Activated T-helper 9 cell treated with anti-CD3 and anti-CD28 coated beads, Interleukin-2, amount 50 U/mL, for 16 hours (primary cell): ENCODE results near the gene THBS2.
"Not testable (repeated sequence)": the region's sequence is repeated elsewhere in the genome, so short reads cannot be mapped to it uniquely, and the experiment has no call there.

Experiments used
- DNase-seq: peaks from one replicate; pipeline ENCODE4 v3.0.0-alpha.2; 2020; ENCODE audit warnings: low read depth

THBS2 gene

DNA sequence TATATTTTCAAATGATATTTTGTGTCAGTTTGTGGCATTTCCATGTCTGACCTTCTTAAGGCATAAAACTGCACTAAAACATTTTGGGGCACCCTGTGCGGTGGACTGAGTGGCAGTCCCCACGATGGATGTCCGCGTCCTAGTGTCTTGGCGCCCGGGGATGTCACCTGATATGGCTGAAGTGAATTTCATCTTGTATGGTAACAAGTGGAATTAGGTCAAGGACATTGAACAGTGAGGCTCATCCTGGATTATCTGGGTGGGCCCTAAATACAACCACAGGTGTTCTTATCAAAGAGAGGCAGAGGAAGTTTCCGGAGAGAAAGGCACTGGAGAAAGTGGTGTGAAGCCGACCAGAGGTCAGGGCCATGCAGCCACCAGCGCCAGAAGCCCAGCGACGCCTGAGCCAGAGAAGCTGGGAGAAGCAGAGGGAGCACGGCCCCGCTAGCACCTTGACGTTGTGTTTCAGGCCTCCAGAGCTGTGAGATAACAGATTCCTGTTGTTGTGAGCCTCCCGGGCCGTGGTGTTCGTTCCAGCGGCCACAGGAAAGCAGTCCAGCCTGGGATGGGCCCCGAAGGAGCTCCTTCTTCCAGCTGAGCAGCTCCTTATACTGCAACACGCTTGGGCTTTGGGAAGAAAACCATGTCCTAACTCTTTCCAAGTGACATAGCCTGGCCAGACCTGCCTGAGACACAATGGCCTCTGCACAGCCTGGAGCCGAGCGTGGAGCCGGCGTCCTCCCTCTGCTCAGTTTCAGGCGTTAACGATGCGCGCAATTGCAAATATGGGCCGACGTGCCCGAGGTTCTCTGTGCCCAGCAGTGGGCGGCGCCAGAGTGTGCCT lies 22.5 kb downstream of the THBS2 start:
- DNase-seq, result no peak

DNA sequence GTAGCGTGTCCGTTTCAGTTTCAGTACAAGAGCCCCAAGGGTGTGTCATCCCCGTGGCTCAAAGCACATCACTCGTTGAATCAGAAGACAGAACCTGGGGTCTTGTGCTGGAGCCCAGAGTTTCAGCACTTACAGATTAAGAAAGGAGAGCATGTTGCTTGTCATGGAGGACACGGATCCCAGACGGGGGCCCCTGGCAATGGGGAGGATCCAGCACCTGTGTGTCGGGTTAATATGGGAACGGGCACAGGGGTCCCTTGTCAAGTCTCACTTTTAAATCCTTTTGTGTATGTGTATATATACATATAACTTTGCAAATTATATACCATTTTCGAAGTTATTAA lies 23.4 kb downstream of the THBS2 start:
- no peak for DNase-seq

DNA sequence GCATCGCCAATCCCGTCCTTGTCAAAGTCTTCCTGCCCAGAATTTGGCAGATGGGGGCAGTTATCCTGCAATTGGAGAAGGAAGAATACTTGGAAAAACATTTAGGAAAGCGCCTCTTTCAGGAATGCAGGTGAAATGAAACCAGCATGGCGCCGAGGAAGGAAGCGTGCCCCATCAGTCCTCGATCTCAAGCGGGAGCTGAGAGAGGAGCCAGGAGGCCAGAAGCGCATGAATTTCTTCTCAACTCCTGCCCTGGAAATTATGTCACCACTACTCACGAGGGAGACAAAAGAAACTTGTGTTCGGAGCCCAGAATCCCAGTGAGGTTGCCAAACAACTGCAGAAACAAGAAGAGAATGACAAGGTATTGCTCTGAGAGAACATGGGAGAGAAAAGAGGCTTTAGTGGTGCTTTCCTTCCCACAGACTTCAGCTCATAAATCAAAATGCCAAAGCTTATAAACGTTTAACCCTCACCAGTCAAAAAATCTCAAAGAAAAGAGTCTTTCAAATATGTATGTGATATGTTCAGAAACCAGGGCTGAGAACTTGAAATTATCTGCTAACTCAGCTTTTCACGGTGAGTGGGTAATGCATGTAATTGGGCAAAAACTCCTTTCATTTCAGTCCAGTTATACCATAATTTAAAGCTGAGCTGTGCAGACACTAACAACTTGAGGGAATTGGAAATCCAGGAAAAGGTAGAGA lies 23.9 kb downstream of the THBS2 start:
- no peak for DNase-seq

DNA sequence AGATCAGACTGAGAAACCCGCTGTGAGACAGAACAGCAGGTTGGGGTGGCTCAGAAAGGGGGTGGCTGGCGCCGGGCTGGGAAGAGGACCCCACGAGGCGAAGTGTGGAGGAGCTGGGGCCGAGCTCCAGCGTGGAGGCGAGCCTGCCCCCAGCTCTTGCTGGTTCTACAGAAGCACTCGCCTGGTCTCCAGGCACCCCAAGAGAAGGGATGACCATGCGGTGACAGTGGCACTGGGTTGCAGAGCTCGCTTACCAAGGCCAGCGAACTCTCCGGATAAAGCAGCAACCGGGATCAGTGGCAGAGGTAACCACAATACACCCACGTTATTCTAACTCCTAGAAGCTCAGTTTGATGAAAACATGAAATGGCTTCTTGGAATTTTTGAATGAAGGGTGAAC lies 26.5 kb downstream of the THBS2 start:
- no peak for DNase-seq

DNA sequence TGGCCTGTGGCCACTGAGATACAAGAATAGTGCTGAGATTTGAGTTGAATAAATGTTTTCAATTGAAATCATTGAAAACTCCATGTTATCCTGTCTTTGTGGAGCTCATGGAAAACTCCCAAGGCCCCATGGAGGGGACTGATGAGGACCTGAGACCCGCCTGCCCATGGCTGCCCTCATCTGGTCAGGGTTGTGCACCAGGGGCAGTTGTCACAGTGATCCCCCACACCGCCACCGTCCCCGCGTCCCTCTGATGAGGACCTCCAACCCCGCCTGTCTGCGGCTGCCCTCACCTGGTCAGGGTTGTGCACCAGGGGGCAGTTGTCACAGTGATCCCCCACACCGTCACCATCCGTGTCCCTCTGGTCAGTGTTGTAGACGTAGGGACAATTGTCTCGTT lies 27.8 kb downstream of the THBS2 start:
- DNase-seq, result no peak

DNA sequence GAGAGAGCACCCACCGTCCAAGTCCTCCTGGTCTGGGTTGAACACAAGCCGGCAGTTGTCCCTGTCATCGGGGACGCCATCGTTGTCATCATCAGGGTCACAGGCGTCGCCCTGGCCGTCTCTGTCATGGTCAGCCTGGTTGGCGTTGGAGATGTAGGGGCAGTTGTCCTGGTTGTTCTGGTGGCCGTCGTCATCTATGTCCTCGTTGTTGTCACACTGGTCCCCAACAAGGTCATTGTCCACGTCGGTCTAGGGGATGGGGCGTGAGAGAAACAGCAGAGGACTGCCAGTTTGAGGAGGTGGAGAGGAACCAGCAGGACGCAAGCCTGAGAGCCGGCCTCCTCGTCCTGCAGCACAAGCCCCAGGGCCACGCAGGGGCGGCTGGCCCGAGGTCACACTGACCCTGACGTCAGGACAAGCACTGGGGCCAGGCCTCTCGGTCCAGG lies 28.5 kb downstream of the THBS2 start:
- no peak for DNase-seq

DNA sequence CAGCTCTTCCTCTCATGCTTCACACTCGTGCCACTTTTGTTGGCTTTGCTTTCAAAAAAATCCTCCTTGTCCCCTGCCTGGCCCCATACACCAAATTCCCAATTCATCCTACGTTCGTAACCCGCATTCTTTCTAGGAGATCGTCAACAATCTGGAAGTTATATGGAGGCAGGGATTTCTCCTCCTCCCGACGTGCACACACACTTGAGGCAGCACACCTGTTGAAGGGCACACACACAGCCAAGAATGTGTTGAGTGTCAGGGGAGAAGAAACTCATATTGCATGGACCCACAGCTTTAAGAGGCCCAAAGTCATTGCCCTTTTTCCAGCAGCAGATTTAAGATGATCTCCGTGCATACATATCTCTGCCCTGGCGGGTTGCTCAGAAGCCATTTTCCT lies 28.9 kb downstream of the THBS2 start:
- no peak for DNase-seq

DNA sequence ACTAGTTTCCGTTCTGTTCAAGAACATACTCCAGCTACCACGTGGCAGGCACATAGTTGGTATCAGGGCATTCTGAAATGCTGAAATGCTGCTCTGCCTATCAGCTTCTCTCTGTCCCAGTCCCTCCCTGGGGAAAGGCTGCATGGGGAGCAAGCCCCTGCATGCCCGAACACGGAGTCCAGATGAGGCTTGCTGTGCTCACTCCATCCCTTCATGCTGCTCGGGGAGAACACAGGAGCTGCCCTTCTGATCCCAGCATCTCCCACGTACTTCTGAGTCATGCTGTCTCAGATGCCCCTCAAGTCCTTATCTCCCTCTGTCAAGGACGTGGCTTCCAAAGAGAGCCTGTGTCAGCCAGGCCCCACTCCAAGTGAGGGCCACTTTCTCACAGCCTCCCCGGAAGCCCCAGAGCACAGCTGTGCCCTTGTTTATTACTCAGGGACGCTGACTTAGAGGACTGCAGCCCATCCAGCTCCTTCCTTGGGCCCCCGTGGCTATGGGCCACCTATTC lies 29.4 kb downstream of the THBS2 start:
- DNase-seq, result no peak

DNA sequence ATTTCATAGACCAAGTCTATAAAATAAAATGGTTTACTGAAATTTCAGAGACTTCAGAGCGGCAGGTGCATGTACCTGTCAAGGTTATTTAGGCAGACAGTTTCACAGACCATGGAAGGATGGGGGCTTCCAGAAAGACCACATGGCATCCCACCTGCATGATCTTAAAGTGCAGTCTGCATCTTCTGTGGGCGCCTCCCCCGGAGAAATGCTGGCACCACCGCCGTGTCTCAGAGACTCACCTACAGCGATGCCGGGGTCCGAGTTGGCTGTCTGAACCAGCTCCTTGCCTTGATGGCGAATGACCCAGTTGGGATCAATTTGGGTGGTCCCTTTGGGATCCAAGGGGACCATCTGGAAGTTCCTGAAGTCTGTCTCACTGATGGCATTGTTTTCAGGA lies 30.6 kb downstream of the THBS2 start:
- no peak for DNase-seq

DNA sequence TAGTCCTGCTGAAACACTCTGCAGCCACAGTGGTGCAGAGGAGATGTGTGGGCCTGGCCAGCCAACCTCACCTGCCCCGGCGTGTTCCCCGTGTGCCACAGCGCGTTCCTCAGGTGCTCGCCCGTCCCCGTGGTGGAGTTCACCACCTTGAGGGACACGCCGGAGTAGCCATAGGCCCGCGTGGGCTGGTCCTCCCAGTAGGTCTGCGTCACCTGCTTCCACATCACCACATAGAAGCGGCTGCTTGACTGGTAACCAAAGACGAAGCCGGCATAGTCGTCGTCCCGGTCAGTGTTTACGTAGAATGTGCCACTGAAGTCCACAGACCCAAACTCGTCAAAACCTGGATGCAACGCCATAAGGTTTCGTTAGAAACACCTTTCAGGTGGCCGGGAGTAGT lies 31.5 kb downstream of the THBS2 start:
- no peak for DNase-seq

DNA sequence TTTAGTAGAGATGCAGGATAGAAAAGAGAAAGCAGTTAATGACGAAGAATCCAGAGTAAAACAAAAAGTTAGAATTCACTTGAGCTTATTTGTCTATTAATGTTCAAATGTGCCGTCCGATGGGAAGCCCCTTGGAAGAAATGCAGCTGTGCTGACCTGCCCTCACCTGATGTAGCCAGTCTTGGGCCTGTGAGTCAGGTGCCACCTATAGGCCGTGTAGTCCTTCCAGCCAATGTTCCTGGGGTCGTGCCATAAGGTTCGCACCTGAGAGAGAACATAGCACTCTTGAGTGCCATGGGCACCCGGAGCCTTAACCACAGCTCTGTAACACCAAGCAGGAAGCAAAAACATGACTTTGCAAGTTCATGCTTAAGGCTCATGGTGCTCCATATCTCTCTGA lies 32.4 kb downstream of the THBS2 start:
- DNase-seq, result no peak

DNA sequence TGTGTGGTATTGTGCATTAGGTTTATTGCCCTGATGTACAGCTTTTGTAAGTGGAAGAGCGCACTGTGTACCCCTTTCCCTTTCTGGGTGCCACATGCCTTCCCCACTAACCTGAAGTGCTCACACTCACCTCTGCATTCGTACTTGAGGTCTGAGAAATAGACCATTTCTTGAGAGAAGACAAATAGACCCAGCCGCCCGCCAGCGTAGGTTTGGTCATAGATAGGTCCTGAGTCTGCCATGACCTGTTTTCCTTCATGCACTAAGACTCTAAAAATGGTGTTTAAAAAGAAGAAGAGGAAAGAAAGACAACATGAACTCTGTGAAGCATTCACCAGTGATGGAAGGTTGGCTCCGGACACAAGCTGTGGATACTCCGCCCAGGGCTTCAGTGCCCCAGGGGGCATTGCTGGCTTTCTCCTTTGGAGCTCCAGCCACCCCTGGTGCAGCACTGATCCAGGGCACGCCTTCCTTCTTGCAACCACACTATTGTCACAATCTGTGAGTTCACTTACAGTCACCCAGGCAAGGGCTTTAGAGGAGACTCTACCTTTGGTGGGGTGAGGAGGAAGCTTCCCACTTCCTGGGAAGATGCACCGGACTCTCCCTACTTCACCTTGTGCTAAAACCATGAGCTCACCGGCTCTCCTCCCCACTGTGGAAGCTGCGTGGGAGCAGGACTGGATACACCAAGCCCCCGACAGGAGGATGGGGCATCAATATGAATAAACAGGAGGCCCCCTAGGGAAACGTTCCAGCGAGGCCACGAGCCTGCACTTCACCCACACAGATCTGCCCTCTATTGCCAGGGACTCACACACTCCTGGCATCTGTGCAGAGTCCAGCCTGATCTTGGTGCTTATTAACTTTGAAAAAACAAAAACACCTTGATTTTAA lies 33.3 kb downstream of the THBS2 start:
- DNase-seq, result no peak

DNA sequence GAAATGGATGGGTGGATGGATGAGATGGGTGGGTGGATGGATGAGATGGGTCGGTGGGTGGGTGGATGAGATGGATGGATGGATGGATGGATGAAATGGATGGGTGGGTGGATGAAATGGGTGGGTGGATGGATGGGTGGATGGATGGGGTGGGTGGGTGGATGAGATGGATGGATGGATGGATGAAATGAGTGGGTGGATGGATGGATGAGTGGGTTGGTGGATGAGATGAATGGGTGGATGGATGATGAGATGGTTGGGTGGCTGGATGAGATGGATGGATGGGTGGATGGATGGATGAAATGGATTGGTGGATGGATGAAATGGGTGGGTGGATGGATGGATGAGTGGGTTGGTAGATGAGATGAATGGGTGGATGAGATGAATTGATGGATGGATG lies 35.7 kb downstream of the THBS2 start:
- DNase-seq, result no peak

DNA sequence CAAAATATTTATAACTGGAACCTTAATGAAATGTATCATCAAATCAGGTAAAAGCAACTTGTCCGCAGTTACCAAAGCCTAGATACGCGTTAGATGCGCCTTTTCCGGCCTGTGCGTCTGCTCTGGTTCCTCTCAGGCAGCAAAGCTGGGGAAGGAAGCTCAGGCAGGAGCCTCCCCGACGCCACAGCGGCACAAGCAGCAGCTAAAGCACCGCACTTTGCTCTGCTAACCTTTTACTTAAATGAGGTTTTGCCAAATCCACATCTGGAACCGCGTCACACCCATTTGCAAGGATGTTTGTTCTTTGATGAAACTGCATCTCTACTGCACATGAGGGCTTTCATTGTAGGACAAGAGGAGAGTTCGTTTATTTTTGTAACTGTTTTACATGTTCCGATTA lies 36.8 kb downstream of the THBS2 start:
- no peak for DNase-seq

DNA sequence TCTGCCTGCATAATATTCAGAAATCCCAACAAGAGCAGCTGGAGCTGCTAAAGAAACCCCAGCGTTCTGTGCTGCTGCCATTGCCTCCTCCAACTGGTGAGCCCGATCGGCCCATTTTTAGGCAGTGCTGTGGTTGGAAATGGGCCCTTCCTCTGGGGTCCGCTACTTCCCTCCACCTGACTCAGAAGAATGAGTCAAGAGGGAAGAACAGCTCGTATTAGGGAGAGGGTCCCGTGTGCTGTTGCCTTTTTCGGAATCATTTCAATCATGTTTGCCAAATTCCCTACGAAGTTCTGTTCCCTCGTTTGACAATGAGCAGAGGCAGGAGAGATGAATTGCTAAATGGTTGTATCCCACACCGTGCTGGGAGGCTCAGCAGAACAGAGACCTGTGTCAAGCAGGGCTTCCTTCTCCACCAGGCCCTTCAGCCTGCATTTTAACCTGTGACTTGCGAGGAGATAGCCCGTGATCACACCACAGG lies 38.4 kb downstream of the THBS2 start:
- no peak for DNase-seq

DNA sequence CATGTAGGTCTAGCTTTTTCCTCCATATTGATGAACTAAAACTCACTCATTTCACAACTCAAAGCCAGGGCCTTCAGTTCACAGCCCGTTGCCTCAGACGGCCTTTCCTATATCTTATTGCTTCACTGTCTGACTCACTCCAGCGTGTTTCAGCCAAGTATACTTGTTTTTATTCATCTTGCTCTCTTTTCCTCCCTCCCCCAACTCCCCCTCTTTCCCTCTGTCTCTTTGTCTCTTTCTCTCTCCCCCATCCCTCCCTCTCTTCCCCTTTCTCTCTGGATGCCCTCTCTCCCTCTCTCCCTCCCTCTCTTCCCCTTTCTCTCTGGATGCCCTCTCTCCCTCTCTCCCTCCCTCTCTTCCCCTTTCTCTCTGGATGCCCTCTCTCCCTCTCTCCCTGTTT lies 38.9 kb downstream of the THBS2 start:
- DNase-seq, result not testable (repeated sequence)

DNA sequence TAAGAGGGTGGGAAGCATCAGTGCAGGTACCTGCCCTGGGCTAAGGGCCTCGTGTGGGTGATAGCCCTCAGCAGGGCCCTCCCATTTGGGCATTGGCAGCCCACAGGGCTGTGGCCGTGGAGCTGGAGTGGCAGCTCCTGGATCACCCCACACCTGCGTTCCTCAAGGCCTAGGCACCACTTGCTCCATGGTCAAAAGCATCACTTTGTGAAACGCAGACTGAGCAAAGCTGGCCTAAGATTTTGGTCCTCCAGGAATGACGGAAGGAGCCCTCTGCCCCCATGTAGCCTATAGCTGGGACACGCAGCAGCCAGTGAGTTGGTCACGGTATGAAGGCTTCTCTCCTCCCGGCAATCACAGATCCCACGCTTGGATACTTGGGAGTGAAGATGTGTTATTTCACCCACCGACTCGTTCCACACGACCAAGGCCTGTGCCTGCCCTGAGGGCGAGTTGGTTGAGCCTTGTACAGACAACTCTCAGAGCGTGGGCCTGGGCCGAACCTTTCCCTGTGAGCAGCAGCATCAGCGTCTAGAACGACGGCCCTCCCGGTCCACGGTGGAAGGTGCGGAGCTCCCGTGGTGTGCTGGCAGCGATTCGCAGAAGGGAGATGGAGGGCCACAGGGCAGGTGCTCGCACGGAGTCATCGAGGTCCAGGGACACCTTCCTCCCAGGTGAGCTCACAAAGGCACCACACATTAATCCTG lies 39.7 kb downstream of the THBS2 start:
- no peak for DNase-seq

DNA sequence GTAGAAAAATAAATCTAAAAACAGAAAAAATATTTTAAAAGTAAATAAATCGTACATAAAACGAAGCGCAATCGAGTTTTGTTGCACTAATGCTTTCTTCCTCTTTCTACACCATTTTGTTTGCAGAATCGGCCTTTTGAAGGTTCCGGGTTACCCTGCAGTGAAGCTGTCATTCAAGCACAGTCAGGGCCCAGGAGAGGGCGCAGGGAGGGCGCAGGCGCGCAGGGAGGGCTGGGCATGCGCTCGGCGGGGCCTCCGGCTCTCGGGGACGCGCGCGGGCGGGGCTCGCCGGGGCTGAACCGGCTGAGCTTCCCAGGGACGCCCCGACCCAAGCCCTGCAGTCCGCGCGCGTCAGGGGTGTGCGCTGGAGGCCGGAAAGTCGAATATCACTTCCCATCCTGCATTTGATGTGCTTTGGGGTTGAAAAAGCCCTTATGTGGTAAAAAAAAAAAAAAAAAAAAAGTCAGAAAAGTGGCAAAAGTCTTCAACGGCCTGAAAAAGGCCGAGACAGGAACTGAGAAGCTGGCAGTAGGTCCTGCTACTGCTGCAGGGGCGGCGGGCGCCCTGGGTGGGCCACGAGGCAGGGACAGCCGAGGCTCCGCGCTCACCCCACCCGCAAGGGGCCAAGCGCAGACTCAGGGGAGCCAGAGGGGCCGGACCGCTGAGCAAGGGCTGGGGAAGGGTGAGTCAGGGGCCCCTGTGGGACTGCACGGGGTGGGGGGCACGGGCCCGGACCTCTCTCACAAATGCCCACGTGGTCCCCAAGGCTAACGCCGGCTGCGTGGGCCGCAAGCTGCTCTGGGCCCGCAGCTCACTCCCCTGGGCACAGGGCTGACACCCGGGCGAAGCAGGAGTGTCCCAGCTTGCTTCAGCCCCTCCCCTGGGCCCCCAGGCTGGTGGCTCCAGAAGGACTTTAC lies 40.5 kb downstream of the THBS2 start:
- DNase-seq, result peak; percentile 79

DNA sequence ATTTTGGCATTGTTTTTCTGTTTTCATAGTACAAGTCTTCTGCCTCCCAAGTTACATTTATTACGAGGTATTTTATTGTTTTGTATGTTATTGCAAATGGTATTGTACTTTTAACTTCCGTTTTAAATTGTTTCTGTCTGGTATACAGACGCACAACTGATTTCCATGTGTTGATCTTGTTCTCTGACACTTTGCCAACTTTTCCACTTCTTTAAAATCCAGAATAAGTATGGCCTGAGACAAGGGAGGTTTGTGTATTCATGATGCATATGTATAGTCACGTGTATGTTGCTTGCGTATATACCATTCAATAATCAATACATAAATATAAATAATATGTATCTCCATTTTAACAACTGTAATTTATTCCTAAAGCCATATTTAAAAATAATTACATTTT lies 41.2 kb downstream of the THBS2 start:
- DNase-seq, result no peak

DNA sequence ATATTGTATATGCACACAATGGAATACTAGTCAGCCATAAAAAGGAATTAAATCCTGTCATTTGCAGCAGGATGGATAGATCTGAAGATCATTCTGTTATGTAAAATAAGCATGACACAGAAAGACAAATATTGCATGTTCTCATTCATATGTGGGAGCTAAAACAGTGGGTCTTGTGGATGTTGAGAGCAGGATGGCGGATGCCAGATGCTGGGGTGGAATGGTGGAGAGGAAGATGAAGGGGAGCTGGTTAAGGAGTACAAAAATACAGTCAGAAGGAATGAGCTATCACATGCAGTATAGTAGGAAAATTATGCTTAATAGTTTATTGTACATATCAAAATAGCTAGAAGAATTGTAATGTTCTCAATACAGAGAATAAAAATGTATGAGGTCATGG lies 41.8 kb downstream of the THBS2 start:
- DNase-seq, result no peak

DNA sequence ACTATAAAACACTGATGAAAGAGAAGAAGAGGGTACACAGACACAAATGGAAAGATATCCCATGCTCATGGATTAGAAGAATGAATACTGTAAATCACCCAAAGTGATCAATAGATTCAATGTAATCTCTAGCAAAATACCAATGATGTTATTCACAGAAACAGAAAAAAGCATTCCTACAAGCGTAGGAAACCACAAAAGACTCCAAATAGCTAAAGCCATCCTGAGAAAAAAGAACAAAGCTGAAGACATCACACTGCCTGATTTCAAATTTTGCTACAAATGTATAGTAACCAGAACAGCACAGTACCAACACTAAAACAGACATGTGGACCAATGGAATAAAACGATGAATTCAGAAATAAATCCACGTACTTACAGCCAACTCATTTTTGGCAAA lies 43.0 kb downstream of the THBS2 start:
- no peak for DNase-seq
